Neural progenitor cell (in vitro differentiated cells): Measurements from ENCODE around the gene ELP1. TPM values are rescaled to one million over a fixed set of nuclear protein-coding genes. Genes with fewer than 3 reads are reported as not detected.
A peak's percentile ranks its signal among the peaks of the same experiment; 100 is the strongest.

Experiments used
- DNase-seq: peaks from one replicate; pipeline ENCODE4 v3.0.0-alpha.2; 2016; ENCODE audit warnings: low spot score
- H2AFZ ChIP-seq: fragments of 200-600 bp; sonication (generic); replicated peaks from 2 replicates; pipeline ENCODE4 v1.6.1; 2016; ENCODE audit warnings: antibody characterized with exemption
- H3F3A ChIP-seq: fragments of 200-600 bp; sonication (generic); 2 replicates; pipeline ENCODE4 v1.6.1; 2016; ENCODE audit warnings: antibody characterized with exemption, low read depth
- H3K27ac ChIP-seq: fragments of 200-600 bp; sonication (generic); 2 replicates; pipeline ENCODE4 v1.5.1; 2016; ENCODE audit warnings: mild to moderate bottlenecking
- H3K27me3 ChIP-seq: fragments of 200-600 bp; sonication (generic); 2 replicates; pipeline ENCODE4 v1.6.1; 2016; ENCODE audit warnings: mild to moderate bottlenecking, moderate library complexity
- H3K36me3 ChIP-seq: fragments of 200-600 bp; sonication (generic); 2 replicates; pipeline ENCODE4 v1.5.1; 2016
- H3K4me1 ChIP-seq: fragments of 200-600 bp; sonication (generic); 2 replicates; pipeline ENCODE4 v1.6.1; 2016; ENCODE audit warnings: mixed run types
- H3K4me2 ChIP-seq: fragments of 200-600 bp; sonication (generic); 2 replicates; pipeline ENCODE4 v1.6.1; 2016
- H3K4me3 ChIP-seq: fragments of 200-600 bp; sonication (generic); 2 replicates; pipeline ENCODE4 v1.5.1; 2016
- H3K79me2 ChIP-seq: fragments of 200-600 bp; sonication (generic); 2 replicates; pipeline ENCODE4 v1.6.1; 2016; ENCODE audit warnings: low read depth
- H3K9ac ChIP-seq: fragments of 200-600 bp; sonication (generic); 2 replicates; pipeline ENCODE4 v1.6.1; 2016
- H3K9me3 ChIP-seq: fragments of 200-600 bp; sonication (generic); 2 replicates; pipeline ENCODE4 v1.5.1; 2016; ENCODE audit warnings: low read depth
- H4K20me1 ChIP-seq: fragments of 200-600 bp; sonication (generic); 2 replicates; pipeline ENCODE4 v1.6.1; 2016; ENCODE audit warnings: low read depth
- H3K27ac Mint-ChIP-seq: 3 replicates; pipeline ENCODE4 v1.8.0; 2021; ENCODE audit warnings: mixed read lengths
- H3K27me3 Mint-ChIP-seq: 2 replicates; pipeline ENCODE4 v1.8.0; 2022; ENCODE audit warnings: low read depth, mild to moderate bottlenecking, inconsistent platforms, moderate library complexity, mixed read lengths; ENCODE audit not compliant: insufficient read depth
- H3K36me3 Mint-ChIP-seq: 3 replicates; pipeline ENCODE4 v1.8.0; 2021; ENCODE audit warnings: mixed read lengths
- H3K4me1 Mint-ChIP-seq: 3 replicates; pipeline ENCODE4 v1.8.0; 2021; ENCODE audit warnings: mixed read lengths
- H3K4me3 Mint-ChIP-seq: 3 replicates; pipeline ENCODE4 v1.8.0; 2021; ENCODE audit warnings: mild to moderate bottlenecking, moderate library complexity, mixed read lengths
- H3K9me3 Mint-ChIP-seq: 3 replicates; pipeline ENCODE4 v1.8.0; 2020; ENCODE audit warnings: mixed read lengths
- EZH2 ChIP-seq: fragments of 200-600 bp; sonication (generic); IDR thresholded peaks from 2 replicates; pipeline ENCODE4 v1.6.1; 2017; ENCODE audit warnings: antibody characterized with exemption, mild to moderate bottlenecking, moderate library complexity
- EZH2phosphoT487 ChIP-seq: fragments of 200-600 bp; sonication (generic); IDR thresholded peaks from 2 replicates; pipeline ENCODE4 v1.6.1; 2017; ENCODE audit warnings: antibody characterized with exemption
- total RNA-seq: library from RNA; depleted of rRNA; stranded (reverse); fragments of >200 nt; gene quantifications from 2 replicates; pipeline ENCODE4 v1.2.3, GENCODE V29; 2015; ENCODE audit warnings: low replicate concordance
- TF ChIP-seq, protein P1 (sequence below): fragments of 200-600 bp; sonication (generic); IDR thresholded peaks from 2 replicates; pipeline ENCODE4 v1.5.1; 2017; ENCODE audit warnings: antibody characterized with exemption, mild to moderate bottlenecking

ELP1 gene
- total RNA-seq, 1 donor from 2014 or later = 97.2 TPM

DNA sequence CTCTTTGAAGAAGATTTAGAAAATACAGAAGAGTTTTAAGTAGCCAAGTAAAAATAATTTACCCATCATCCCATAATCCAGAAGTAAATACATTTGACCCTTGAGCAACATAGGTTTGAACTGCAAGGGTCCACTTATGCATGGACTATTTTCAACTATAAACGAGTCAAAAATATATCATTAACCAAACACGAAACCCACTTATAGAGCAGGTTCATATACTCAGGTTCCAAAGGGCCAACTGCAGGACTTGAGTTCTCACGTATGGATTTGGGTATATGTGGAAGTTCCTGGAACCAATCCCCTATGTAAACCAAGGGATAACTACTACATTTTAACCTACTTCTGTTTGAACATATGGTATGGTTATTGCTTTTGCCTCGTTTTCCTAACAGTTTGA, 6.1 kb upstream of the ELP1 start:
- no peaks in the 10 kb centered on the region for H3K27me3 ChIP-seq
- no peaks in the 10 kb centered on the region for H4K20me1 ChIP-seq
- no peak overlapping the region for H3K4me2 ChIP-seq
- no peak overlapping the region for H3K4me3 ChIP-seq
- no peaks in the 10 kb centered on the region for H3K9me3 ChIP-seq
- H2AFZ ChIP-seq = no peak overlapping the region
- Mint-ChIP-seq H3K27me3 (peaks cover 2% of the 10 kb centered on the region), H3K36me3 (peaks cover 2% of the 10 kb centered on the region), H3K9me3 (no peaks in the 10 kb centered on the region), H3K27ac (no peak overlapping the region), H3K4me1 (peaks cover 9% of the 10 kb centered on the region), H3K4me3 (no peak overlapping the region)
- TF ChIP-seq, protein P1, sequence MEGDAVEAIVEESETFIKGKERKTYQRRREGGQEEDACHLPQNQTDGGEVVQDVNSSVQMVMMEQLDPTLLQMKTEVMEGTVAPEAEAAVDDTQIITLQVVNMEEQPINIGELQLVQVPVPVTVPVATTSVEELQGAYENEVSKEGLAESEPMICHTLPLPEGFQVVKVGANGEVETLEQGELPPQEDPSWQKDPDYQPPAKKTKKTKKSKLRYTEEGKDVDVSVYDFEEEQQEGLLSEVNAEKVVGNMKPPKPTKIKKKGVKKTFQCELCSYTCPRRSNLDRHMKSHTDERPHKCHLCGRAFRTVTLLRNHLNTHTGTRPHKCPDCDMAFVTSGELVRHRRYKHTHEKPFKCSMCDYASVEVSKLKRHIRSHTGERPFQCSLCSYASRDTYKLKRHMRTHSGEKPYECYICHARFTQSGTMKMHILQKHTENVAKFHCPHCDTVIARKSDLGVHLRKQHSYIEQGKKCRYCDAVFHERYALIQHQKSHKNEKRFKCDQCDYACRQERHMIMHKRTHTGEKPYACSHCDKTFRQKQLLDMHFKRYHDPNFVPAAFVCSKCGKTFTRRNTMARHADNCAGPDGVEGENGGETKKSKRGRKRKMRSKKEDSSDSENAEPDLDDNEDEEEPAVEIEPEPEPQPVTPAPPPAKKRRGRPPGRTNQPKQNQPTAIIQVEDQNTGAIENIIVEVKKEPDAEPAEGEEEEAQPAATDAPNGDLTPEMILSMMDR = no peak
- TF ChIP-seq EZH2phosphoT487 (no peak), EZH2 (no peak)
- no peak overlapping the region for H3K9ac ChIP-seq
- H3K27ac ChIP-seq = no peak overlapping the region
- peaks cover 3% of the 10 kb centered on the region for H3K36me3 ChIP-seq
- no peak for DNase-seq
- peaks cover 4% of the 10 kb centered on the region for H3F3A ChIP-seq
- H3K4me1 ChIP-seq = peaks cover 4% of the 10 kb centered on the region
- H3K79me2 ChIP-seq = peaks cover 8% of the 10 kb centered on the region

DNA sequence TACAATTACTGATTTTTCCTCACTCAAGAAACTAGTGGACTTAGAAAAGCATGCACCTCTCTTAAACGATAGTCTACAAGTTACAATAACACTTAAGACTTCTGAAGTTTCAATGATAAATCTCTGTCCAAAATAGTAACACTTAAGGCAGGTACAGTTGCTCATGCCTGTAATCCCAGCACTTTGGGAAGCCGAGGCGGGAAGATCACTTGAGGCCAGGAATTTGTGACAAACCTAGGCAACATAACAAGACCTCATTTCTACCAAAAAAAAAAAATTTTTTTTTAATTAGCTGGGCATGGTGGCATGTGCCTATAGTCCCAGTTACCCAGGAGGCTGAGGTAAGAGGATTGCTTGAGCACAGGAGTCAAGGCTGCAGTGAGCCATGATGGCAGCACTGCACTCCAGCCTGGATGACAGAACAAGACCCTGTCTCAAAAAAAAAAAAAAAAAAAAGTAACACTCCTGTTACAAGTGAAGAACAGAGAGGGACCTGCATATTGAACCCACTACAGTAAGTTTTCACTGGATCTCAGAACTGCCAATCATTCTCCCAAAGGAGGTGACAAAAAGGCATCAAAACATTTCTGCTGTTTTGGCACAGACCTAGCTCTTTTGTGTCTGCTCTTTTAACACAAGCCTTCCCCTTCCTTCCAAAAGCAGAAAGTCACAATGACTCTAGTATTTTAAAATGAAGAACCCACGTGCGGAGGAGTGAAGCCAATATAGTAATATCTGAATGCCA, 3.8 kb upstream of the ELP1 start:
- H2AFZ ChIP-seq = no peak overlapping the region
- H3K27ac ChIP-seq = no peak overlapping the region
- no peaks in the 10 kb centered on the region for H3K36me3 ChIP-seq
- H3K4me3 Mint-ChIP-seq = no peak overlapping the region
- H3K4me1 Mint-ChIP-seq = peaks cover 19% of the 10 kb centered on the region
- H3K9me3 Mint-ChIP-seq = no peaks in the 10 kb centered on the region
- no peak overlapping the region for H3K27ac Mint-ChIP-seq
- H3K27me3 Mint-ChIP-seq = no peaks in the 10 kb centered on the region
- H3K9ac ChIP-seq = no peak overlapping the region
- no peak for DNase-seq
- H3K4me2 ChIP-seq = no peak overlapping the region
- H3K4me3 ChIP-seq = no peak overlapping the region
- H4K20me1 ChIP-seq = no peaks in the 10 kb centered on the region
- H3K79me2 ChIP-seq = peaks cover 15% of the 10 kb centered on the region
- H3F3A ChIP-seq = peaks cover 21% of the 10 kb centered on the region
- H3K9me3 ChIP-seq = no peaks in the 10 kb centered on the region
- no peaks in the 10 kb centered on the region for H3K27me3 ChIP-seq
- TF ChIP-seq EZH2 = no peak
- TF ChIP-seq, protein P1 = no peak
- TF ChIP-seq EZH2phosphoT487 = no peak
- peaks cover 9% of the 10 kb centered on the region for H3K4me1 ChIP-seq
- H3K36me3 Mint-ChIP-seq = peaks cover 3% of the 10 kb centered on the region

DNA sequence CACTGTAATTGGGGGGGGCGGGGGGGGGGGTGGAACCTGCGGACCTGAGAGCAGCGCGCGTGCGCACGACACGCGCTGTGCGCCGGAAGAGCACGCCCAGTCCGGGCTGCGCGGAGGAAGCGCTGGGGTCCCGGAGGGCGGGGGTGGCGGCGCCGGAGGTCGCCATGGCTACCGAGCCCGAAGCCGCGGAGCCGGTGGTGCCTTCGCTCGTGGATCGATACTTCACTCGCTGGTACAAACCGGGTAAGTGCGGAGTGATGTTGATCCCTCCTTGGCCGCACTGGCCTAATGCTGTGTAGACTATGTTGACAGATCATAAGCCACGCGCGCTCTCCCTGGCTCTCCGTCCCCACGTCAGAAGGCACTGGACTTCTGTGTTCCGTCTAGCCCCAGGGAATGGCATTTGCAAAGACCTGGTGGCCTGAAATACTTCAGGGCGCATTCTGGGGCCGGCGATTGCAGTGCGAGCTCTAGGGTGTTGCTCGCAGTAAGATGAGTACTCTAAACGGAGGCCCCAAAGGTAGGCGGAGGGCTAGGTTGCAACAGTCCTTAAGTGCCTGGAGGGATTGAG, 484 bp upstream of the ELP1 start, which contains the start of gene ABITRAM:
Gene ABITRAM, plus strand, starts transcription at position 78 of the 571 bp plus-strand sequence. Its CDS starts 87 bp downstream, at position 165.
- TF ChIP-seq EZH2 = no peak
- no peak for TF ChIP-seq EZH2phosphoT487
- TF ChIP-seq, protein P1 = no peak
- H3K79me2 ChIP-seq = peaks cover 42% of the 10 kb centered on the region
- H3K27ac ChIP-seq = peak within 1 kb of the TSS; percentile 95

More for the DNA sequence above, 484 bp upstream of the ELP1 start, which contains the start of gene ABITRAM:
- Histone ChIP-seq H3K27me3 (no peaks in the 10 kb centered on the region), H3F3A (peaks cover 21% of the 10 kb centered on the region), H3K9ac (peak within 1 kb of the TSS; percentile 88), H3K36me3 (no peaks in the 10 kb centered on the region), H2AFZ (peak within 1 kb of the TSS; percentile 99), H3K9me3 (no peaks in the 10 kb centered on the region), H4K20me1 (no peaks in the 10 kb centered on the region), H3K4me3 (peak within 1 kb of the TSS; percentile 97), H3K4me2 (peak within 1 kb of the TSS; percentile 88), H3K4me1 (peaks cover 15% of the 10 kb centered on the region)
- Mint-ChIP-seq H3K36me3 (peaks cover 3% of the 10 kb centered on the region), H3K27ac (peak within 1 kb of the TSS; percentile 97), H3K4me3 (peak within 1 kb of the TSS; percentile 98), H3K9me3 (no peaks in the 10 kb centered on the region), H3K4me1 (peaks cover 22% of the 10 kb centered on the region), H3K27me3 (no peaks in the 10 kb centered on the region)
- DNase-seq = peak; percentile 96
